GM21529 (cell line): Measurements from ENCODE around the gene TWSG1.

ENCODE experiments used
- ATAC-seq: cut with Tn5 transposase; IDR thresholded peaks from one replicate; pipeline ENCODE4 v1.9.1; 2021; ENCODE audit not compliant: unreplicated experiment

TWSG1 gene

DNA sequence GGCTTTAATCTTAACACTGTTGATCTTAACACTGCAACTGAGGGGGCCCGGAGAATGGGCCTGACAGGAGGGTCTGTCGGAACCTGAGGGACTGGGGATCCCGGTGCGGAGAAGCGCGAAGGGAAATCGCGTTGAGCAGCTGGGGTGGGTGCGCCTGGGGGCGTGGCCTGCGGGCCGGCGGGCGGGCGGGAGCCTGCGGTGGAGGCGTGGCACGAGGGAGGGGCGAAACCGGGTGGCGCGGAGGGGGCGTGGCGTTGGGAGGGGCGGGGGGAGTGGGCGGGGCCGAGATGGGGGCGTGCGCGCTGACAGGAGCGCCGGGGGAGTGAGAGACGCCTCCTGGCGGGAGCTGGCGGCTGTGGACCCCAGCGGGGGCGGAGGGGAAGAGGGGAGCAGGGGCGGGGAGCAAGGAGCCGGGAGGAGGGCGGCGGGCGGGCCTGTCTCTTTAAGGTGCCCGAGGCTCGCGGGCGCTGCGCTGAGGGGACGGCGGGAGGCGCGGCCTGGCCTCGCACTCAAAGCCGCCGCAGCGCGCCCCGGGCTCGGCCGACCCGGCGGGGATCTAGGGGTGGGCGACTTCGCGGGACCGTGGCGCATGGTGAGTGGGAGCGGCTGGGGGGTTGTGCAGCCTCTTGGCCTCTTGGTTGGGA lies at the start of gene TWSG1:
Gene TWSG1, plus strand, starts transcription at position 445 of the 644 bp plus-strand sequence. CDS start 2,457 bp downstream, outside the sequence.
- peak; percentile 68 for ATAC-seq

DNA sequence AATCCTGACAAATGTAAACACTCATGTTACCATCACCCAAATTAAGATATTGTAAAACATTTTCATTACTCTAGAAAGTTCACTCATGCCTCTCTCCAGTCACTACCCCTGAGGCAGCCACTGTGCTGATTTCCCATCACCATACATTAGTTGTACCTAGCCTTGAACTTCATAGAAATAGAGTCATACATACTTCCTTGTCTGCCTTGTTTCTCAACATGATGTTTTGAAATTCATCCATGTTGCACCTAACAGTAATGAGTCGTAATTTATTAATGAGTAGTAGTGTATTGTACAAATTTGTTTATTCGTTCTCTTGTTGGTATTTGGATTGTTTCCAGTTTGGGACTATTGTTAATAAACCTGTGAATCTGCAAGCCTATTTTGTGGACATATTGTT lies 49.0 kb upstream of the TWSG1 start:
- no peak for ATAC-seq

DNA sequence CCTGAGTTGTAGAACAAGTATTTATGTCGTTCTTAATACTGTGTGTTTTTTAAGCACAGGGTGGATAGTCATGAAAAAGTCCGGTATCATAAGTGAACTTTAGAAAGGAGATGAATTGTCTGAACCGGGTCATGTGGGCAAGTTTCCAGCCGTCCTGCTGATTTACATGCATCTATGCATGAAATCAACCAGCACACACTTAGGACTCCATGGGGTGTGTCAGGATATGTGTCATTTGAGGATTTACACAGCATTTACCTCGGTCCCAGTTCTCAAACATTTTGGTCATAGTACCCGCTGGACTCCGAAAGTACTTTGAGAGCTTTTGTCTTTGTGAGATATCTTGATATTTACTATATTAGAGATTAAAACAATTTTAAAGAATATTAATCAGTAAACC lies 47.5 kb upstream of the TWSG1 start:
- no peak for ATAC-seq

DNA sequence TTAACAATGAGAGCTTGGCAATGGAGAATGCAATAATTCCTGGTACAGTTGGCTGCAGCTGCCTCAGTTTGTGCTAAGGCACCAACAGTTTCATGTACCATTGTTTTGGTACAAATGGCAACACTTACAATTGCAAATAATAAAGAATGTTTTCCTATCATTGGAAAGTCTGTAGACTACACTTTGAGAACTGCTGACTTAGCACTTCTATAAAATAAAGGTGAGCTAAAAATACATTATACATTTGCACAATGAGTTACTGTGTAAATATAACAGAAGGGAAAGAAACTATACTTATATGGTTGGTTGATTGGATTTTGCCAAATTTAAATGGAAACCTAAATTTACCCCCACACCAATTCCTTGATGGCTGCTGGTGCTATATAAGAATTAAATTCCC lies 44.9 kb upstream of the TWSG1 start:
- ATAC-seq, result no peak

DNA sequence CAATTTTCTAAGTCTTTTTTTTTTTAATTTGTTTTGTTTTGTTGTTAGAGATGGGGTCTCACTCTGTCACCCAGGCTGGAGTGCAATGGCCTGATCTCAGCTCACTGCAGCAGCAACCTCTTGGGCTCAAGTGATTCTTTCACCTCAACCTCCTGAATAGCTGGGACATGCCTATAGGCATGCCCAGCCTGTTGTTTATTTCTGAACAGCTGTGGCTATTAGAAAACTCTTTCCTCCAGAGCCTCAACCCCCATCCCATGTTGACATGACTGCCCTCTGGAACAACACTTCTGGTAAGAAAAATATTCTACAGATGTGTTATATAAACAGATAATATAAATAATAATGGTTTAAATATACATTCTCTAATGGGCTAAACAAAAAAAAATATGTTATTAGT lies 44.4 kb upstream of the TWSG1 start:
- no peak for ATAC-seq

DNA sequence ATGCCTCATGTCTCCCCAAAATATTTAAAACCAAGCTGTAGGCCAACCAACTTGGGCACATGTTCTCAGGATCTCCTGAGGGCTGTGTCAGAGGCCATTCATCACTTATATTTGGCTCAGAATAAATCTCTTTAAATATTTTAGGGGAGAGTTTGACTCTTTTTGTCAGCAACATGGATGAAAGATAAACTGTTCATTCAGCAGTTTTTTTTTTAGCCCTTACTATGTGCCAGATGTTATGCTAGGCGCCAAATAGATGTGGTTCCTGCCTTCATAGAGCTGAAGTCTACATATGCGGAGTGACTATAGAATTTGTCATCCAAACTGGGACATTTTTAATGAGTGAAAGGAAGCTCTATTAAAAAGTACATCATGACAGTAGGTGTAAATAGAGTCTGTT lies 42.5 kb upstream of the TWSG1 start:
- no peak for ATAC-seq

DNA sequence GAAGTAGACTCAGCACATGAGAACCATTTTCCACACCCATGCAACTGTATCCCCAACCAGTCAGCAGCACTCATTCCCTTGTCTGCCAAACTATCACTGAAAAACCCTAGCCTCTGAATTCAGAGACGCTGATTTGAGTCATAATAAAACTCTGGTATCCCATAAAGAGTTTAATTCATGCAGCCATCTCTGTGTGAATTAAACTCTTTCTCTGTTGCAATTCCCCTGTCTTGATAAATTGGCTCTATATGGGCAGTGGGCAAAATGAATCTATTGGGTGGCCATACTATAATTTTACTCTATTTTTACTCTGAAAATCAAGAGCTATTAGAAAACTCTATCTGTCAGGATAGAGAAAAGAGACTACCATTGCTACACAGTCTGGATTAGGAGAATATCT lies 40.6 kb upstream of the TWSG1 start:
- ATAC-seq, result no peak

DNA sequence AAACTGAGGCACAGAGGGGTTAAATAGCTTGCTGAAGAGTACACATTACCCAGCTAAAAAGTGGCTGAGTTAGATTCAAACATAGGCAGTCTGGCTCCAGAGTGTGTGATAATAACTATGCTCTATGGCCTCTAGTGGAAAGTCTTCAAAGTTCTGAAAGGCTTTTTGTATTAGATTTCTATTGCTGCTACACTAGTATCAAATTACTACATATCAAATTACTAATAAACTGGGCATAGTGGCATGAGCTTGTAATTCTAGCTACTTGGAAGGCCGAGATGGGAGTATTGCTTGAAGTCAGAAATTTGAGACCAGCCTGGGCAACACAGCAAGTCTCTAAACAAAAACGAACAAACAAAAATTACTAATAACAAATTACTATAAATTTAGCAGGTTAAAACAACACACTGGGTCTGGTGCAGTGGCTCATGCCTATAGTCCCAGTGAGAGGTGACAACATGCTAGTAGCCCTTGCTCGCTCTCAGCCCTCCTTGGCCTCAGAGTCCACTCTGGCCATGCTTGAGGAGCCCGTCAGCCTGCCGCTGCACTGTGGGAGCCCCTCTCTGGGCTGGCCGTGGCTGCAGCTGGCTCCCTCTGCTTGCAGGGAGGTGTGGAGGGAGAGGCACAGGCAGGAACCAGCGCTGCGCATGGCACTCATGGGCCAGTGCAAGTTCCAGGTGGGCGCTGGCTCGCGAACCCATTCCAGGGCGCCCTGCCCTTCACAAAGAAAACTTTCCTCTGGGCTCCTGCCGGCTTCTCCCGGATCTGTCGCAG lies 38.2 kb upstream of the TWSG1 start:
- ATAC-seq, result no peak

DNA sequence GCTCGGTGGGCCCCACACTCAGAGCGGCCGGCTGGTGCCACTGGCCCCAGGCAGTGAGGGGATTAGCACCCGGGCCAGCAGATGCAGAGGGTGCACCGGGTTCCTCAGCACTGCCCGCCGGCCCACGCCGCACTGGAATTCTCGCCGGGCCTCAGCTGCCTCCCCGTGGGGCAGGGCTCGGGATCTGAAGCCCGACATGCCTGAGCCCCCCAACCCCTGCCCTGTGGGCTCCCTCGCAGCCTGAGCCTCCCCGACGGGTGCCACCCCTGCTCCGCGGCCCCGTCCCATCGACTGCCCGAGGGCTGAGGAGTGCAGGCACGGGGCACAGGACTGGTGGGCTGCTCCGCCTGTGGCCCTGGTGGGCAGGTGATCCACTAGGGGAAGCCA lies 37.6 kb upstream of the TWSG1 start:
- no peak for ATAC-seq

DNA sequence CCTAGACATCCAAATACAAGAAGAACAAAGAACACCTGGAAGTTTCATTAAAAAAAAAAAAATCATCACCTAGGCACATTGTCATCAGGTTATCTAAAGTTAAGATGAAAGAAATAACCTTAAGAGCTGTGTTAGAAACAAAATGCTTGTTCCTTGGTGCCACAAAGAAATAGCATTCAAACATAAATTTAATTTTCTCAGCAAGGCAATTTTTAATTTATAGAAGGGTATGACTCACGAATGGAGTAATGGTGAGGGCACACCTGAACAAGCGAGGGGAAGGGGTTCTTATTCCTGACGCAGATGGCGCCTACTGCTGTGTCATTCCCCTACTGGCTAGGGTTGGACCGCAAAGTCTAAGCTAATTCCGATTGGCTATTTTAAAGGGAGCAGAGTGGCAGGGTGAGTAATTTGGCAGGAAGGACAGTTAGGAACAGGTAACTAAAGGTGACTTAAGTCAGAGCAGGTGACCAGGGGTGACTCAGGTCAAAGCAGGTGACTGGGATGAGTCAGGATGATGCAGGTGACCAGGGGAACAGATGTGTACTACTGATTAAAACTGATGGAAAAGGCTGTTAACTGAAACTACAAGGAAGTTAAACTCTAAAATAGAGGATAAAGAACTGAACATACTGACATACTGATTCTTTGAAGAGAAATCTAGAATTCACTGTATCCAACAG lies 30.0 kb upstream of the TWSG1 start:
- ATAC-seq, result no peak

DNA sequence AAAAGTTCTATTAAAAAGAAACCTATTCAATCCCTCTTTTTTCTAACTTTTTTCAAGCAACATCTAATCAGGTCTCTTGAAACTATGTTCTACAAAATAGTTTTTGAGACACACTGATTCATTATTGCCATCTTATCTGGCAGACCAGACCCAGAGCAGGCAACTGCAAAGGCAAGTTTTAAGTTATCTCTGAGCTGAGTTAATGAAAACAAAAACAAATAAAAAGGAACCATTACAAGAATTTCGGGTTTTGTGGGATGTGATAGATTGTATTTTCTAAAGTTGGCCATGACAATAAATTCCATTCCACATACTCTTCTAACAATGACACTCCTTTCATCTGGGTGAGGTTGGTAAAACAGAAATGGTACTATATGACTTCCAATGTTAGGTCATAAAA lies 15.2 kb upstream of the TWSG1 start:
- no peak for ATAC-seq

DNA sequence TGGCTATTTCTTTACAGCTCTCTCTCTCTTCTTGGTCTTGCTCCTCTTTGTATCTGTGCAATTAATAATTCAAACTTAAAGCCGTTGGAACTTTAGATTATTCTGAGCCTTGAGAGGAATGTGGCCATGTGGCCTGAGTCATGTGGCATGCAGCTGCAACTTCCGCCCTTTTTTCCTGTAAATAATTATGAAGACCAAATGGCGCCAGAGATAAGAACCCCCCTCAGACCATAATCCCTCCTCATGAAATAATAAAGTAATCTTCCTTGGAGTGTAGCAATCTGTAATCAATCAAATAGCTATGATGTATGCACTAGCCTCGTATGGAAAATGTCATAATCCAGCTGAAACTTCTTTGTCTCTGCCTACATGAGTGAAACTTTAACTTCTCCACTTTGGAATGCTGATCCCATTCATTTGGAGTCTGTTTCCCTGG lies 13.5 kb upstream of the TWSG1 start:
- no peak for ATAC-seq

DNA sequence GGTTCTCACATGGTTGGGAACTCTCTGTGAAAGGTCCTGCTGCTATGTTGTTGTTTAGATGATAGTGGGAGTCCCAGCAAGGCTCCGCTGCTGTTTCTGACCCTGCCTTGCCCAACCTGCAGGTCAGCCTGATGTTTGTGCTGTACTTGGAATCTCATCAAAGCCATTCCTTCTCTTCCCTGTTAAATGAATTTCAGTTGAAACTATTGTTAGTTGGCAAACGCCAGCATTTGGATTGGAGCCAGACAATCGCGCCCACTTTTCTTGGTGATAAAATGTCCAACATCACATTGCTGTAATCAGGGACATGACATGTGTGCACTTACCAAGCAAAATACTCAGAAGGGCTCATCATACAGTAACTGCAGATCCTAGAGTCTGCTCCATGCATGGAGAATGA lies 12.8 kb upstream of the TWSG1 start:
- no peak for ATAC-seq

DNA sequence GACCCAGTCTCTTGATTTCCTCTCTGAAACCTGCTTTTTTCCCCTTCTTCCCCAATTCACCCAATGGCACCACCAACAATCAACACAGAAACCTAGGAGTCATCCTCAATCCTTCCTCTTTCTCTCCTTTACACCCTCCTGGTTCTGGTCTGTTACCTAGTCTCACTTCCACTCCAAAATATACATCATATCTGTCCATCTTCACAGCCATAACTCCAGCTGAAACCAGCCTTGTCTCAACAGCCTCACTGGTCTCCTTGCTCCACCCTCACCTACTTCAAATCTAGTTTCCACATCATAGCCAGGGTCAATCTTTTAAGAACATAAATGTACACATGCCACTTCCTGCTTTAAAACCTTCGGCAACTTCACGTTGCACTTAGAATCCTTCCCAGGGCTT lies 11.8 kb upstream of the TWSG1 start:
- no peak for ATAC-seq

DNA sequence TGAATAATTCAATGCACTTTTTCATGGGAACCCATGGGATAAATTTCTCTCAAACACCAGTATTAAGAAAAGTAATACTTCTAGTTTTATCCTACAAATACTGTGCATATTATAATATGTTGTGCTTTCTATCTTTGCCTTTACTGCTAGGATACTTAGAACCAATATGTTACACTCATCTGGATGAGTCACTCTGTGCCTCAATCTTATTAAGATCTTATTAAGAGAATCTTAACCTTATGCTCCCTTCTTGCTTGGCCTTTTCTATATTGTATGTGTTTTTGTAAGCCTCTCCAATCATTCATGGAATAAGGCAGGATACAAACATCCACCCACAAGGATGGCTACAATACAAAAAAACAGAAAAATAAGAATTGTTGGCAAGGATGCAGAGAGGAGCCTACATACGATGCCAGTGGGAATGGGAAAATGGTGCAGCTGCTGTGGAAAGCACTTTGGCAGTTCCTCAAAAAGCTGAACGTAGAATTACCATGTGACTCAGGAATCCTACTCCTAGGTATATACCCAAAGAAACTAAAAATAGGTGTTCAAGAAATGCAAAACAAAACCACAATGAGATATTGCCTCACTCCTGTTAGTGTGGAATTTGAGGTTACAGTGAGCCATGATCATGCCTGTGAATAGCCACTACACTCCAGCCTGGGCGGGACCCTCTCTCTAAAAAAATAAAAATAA lies 10.7 kb upstream of the TWSG1 start:
- ATAC-seq, result no peak

DNA sequence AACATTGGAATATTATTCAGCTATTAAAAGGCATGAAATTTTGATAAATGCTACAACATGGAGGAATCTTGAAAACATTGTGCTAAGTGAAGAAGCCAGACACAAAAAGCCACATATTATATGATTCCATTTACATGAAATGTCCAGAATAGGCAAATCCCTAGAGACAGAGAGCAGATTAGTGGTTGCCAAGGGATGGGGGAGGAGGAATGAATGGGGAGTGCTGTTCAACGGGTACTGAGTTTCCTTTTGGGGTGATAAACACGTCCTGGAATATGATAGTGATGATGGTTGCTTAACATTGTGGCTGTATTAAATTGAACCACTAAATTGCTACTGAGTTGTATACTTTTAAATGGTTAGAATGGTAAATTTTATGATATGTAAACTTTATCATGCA lies 8.9 kb upstream of the TWSG1 start:
- ATAC-seq, result no peak

DNA sequence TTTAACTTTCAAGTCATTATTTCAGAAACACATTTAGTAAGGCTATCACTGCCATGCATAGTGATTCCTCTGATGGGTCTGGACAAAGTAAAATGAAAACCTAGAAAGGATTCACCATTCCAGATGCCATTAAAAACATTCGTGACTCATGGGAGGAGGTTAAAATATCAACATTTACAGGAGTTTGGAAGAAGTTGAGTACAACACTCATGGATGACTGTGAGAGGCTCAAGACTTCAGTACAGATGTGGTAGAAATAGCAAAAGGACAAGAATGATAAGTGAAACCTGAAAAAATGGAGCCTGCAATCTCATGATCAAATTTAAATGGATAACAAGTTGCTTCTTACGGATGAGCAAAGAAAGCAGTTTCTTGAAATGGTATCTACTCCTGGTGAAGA lies 5.8 kb upstream of the TWSG1 start:
- no peak for ATAC-seq

DNA sequence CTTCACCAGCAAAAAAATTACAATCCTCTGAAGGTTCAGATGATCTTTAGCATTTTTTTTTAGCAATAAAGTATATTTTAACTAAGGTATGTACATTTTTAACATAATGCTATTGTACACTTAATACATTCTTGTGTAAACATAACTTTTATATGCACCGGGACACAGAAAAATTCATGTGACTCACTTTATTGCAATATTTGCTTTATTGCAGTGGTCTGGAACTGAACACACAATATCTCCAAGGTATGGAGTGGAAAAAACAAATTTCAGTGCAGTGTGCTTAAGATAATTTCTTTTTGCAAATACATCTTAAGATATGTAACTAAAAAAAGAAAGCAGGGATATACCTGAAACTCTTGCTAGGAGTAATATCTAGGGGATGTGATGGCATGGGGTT lies 5.1 kb upstream of the TWSG1 start:
- no peak for ATAC-seq

DNA sequence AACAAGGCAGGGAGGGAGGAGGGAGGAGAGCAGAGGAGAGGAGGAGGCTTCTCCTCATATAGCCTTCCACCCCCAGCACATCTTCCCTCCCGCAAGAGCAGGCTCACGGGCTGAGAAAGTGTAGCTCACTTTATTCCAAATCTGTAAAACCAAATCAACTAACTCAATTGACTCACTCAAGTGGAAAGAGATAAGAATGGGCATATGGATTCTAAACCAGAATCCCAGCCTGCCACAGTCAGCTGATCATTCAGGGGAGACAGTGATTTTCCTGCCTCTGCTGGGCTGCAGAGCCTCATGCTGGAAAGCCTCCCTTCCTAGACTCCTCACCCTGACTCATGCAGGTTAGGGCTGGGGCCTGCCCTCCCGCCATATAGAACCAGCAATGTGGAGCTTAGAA lies 4.2 kb upstream of the TWSG1 start:
- no peak for ATAC-seq

DNA sequence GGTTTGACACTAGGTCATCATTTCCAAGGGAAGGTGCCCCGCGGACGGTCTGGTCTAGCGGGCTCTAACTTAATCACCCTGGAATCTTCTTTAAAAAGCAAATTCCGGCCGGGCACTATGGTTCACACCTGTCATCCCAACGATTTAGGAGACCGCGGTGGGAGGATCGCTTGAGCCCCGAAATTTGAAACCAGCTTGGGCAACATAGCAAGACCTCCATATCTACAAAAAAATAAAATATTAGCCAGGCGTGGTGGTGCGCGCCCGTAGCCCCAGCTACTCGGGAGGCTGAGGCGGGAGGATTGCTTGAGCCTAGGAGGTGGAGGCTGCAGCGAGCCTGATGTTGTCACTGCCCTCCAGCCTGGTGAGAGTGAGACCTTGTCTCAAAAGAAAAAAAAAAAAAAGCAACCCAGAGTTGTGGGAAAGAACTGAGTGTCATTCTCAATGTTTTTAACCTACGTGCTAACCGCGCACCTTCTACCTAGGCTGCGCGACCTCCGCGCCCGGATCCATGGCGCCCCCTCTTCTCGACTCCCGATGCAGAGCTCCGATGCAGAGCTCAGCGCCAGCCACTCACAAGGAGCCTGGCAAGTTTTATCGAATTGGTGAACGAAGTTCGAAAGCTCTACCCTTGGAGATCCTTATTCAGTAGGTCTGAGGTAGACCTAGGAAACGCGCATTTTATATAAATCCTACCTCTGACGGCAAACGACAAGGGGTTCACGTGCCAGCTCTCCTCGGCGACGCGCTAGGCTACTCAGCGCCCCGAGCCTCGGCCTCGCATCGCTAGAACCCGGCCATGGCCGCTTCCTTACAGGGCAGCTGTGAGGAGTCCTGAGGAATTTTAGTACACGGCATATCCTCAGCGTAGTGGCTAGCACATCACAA lies 888 bp upstream of the TWSG1 start:
- peak; percentile 43 for ATAC-seq
